ENCODE results near the gene MED22. TPM values are rescaled to one million over a fixed set of nuclear protein-coding genes. Genes with fewer than 3 reads are reported as not detected.

MED22 gene
- total RNA-seq, 1 donor: 14.5 TPM

- Histone ChIP-seq H2AFZ (ENCODE audit: low read length) (no peak overlapping the region), H3K79me2 (ENCODE audit: insufficient read depth, low read length) (peaks cover 51% of the 10 kb centered on the region), H3K4me1 (ENCODE audit: insufficient read depth, low read length) (peaks cover 24% of the 10 kb centered on the region), H3K9me3 (ENCODE audit: low read depth, low read length) (no peaks in the 10 kb centered on the region), H3K27me3 (ENCODE audit: insufficient read depth, low read length) (no peaks in the 10 kb centered on the region), H3K36me3 (ENCODE audit: insufficient read depth, low read length) (peaks cover 65% of the 10 kb centered on the region), H3K4me2 (ENCODE audit: insufficient read depth, low read length) (no peak overlapping the region), H3K4me3 (ENCODE audit: insufficient read depth, low read length) (no peak overlapping the region), H4K20me1 (ENCODE audit: insufficient read depth, low read length) (peaks cover 40% of the 10 kb centered on the region), H3K27ac (ENCODE audit: low read depth, low read length) (no peak overlapping the region)
- DNase-seq (ENCODE audit: insufficient read length, low spot score, missing footprints): no peak
- TF ChIP-seq, protein P1, sequence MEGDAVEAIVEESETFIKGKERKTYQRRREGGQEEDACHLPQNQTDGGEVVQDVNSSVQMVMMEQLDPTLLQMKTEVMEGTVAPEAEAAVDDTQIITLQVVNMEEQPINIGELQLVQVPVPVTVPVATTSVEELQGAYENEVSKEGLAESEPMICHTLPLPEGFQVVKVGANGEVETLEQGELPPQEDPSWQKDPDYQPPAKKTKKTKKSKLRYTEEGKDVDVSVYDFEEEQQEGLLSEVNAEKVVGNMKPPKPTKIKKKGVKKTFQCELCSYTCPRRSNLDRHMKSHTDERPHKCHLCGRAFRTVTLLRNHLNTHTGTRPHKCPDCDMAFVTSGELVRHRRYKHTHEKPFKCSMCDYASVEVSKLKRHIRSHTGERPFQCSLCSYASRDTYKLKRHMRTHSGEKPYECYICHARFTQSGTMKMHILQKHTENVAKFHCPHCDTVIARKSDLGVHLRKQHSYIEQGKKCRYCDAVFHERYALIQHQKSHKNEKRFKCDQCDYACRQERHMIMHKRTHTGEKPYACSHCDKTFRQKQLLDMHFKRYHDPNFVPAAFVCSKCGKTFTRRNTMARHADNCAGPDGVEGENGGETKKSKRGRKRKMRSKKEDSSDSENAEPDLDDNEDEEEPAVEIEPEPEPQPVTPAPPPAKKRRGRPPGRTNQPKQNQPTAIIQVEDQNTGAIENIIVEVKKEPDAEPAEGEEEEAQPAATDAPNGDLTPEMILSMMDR (IDR thresholded peaks at IDR 0.05; ENCODE audit: extremely low read depth, low read depth, low read length): no peak
Observed at GRCh38 chr9:133345596-133345995, 2.3 kb downstream of the MED22 start.

DNA sequence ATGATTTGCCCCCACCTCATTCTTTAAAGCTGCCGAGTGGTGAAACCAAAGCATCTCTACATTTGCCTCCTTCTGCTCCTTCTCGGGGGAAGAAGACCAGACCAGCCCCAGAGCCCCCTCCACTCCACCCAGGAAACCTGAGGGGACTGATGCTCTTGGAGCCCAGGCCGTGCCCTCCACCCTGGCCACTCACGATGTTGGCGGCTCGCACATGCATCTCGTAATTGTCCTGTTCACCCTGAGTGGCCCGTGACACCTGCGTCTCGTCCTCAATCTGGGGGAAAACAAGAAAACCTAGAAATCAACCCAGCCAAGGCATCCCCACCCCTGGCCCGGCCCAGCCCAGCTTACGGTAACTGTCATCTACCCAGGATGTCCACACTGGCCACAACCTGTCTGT is 3.0 kb downstream of the MED22 start:
- Histone ChIP-seq H3K9me3 (ENCODE audit: low read depth, low read length) (no peaks in the 10 kb centered on the region), H3K27me3 (ENCODE audit: insufficient read depth, low read length) (no peaks in the 10 kb centered on the region), H2AFZ (ENCODE audit: low read length) (no peak overlapping the region), H3K27ac (ENCODE audit: low read depth, low read length) (no peak overlapping the region), H4K20me1 (ENCODE audit: insufficient read depth, low read length) (peaks cover 33% of the 10 kb centered on the region), H3K4me1 (ENCODE audit: insufficient read depth, low read length) (peaks cover 18% of the 10 kb centered on the region), H3K36me3 (ENCODE audit: insufficient read depth, low read length) (peaks cover 65% of the 10 kb centered on the region), H3K4me3 (ENCODE audit: insufficient read depth, low read length) (no peak overlapping the region), H3K79me2 (ENCODE audit: insufficient read depth, low read length) (peaks cover 46% of the 10 kb centered on the region), H3K4me2 (ENCODE audit: insufficient read depth, low read length) (no peak overlapping the region)
- TF ChIP-seq, protein P1 (IDR thresholded peaks at IDR 0.05; ENCODE audit: extremely low read depth, low read depth, low read length): no peak
- peak; percentile 11 for DNase-seq (ENCODE audit: insufficient read length, low spot score, missing footprints)

DNA sequence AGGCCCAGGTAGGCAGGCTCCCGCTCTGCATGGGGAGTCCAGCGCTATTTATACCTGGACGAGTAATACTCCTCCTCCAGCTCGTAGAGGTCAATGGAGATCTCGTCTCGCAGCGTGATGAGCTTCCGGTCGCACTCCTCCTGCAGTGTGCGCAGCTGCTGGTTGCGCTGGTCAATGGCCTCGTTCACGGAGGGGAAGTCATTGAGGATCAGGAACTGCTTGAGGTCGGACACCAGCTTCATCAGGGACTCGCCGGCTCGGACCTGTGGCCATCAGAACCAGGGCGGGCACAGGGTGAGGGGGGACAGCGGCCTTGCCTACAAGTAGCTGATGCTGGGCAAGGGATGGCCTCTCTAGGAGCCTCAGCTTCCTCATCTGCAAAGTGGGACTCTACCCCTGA is 3.9 kb downstream of the MED22 start:
- Histone ChIP-seq H2AFZ (ENCODE audit: low read length) (no peak overlapping the region), H3K4me3 (ENCODE audit: insufficient read depth, low read length) (no peak overlapping the region), H3K27me3 (ENCODE audit: insufficient read depth, low read length) (no peaks in the 10 kb centered on the region), H3K79me2 (ENCODE audit: insufficient read depth, low read length) (peaks cover 37% of the 10 kb centered on the region), H3K9me3 (ENCODE audit: low read depth, low read length) (no peaks in the 10 kb centered on the region), H3K36me3 (ENCODE audit: insufficient read depth, low read length) (peaks cover 65% of the 10 kb centered on the region), H3K4me2 (ENCODE audit: insufficient read depth, low read length) (no peak overlapping the region), H3K27ac (ENCODE audit: low read depth, low read length) (no peak overlapping the region), H4K20me1 (ENCODE audit: insufficient read depth, low read length) (peaks cover 25% of the 10 kb centered on the region), H3K4me1 (ENCODE audit: insufficient read depth, low read length) (peaks cover 10% of the 10 kb centered on the region)
- TF ChIP-seq, protein P1 (IDR thresholded peaks at IDR 0.05; ENCODE audit: extremely low read depth, low read depth, low read length): no peak
- no peak for DNase-seq (ENCODE audit: insufficient read length, low spot score, missing footprints)

DNA sequence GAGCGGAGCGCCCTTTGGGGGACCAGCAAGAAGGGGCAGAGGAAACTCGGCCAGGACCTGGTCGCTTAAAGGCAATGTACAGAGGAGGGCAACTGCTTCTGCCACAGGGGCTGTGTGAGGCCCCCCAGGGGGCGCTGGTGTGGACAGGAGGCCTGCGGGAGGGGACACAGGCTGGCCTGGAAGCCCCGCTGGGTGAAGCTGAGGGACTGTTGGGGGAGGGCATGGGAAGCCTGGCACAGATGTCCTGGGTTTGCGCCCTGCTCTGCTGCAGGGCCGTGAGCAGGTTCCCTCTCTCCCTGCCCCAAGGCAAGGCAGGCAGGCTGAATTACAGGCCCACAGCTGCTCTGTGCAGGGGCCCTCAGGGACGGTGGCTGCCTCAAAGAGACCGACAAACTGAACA is 5.4 kb downstream of the MED22 start:
- TF ChIP-seq, protein P1 (IDR thresholded peaks at IDR 0.05; ENCODE audit: extremely low read depth, low read depth, low read length): peak; percentile 14
- peaks cover 63% of the 10 kb centered on the region for H3K36me3 ChIP-seq (ENCODE audit: insufficient read depth, low read length)
- no peak overlapping the region for H3K4me2 ChIP-seq (ENCODE audit: insufficient read depth, low read length)
- no peak overlapping the region for H3K27ac ChIP-seq (ENCODE audit: low read depth, low read length)
- H4K20me1 ChIP-seq (ENCODE audit: insufficient read depth, low read length): peaks cover 16% of the 10 kb centered on the region
- no peak overlapping the region for H3K4me3 ChIP-seq (ENCODE audit: insufficient read depth, low read length)
- peaks cover 7% of the 10 kb centered on the region for H3K4me1 ChIP-seq (ENCODE audit: insufficient read depth, low read length)
- no peaks in the 10 kb centered on the region for H3K9me3 ChIP-seq (ENCODE audit: low read depth, low read length)
- H3K27me3 ChIP-seq (ENCODE audit: insufficient read depth, low read length): no peaks in the 10 kb centered on the region
- DNase-seq (ENCODE audit: insufficient read length, low spot score, missing footprints): peak; percentile 87
- H3K79me2 ChIP-seq (ENCODE audit: insufficient read depth, low read length): peaks cover 26% of the 10 kb centered on the region
- H2AFZ ChIP-seq (ENCODE audit: low read length): no peak overlapping the region
